GM19467 (cell line): ENCODE measurements around the gene SDK2.
A peak's percentile ranks its signal among the peaks of the same experiment; 100 is the strongest.

ENCODE experiments used
- ATAC-seq: cut with Tn5 transposase; IDR thresholded peaks from one replicate; pipeline ENCODE4 v1.9.1; 2021; ENCODE audit warnings: mild to moderate bottlenecking, moderate library complexity; ENCODE audit not compliant: unreplicated experiment

The SDK2 gene

GRCh38 chr17:73379826-73380225 is 264.4 kb downstream of the SDK2 start:
- ATAC-seq, result no peak

GRCh38 chr17:73378974-73379470 is 265.2 kb downstream of the SDK2 start:
- no peak for ATAC-seq

GRCh38 chr17:73376636-73377035 is 267.6 kb downstream of the SDK2 start:
- no peak for ATAC-seq

- no peak for ATAC-seq
Observed at GRCh38 chr17:73376152-73376551, 268.1 kb downstream of the SDK2 start.

GRCh38 chr17:73371836-73372235 is 272.4 kb downstream of the SDK2 start:
- no peak for ATAC-seq

- ATAC-seq, result no peak
Observed at GRCh38 chr17:73371285-73371684, 273.0 kb downstream of the SDK2 start.

GRCh38 chr17:73369817-73370490 is 274.3 kb downstream of the SDK2 start:
- peak; percentile 53 for ATAC-seq

GRCh38 chr17:73369111-73369521 is 275.1 kb downstream of the SDK2 start:
- no peak for ATAC-seq

GRCh38 chr17:73368085-73368631 is 276.1 kb downstream of the SDK2 start:
- ATAC-seq, result no peak

- no peak for ATAC-seq
Observed at GRCh38 chr17:73365906-73366623, 278.2 kb downstream of the SDK2 start.

- ATAC-seq, result no peak
Observed at GRCh38 chr17:73365301-73365874, 278.9 kb downstream of the SDK2 start.

- ATAC-seq, result no peak
Observed at GRCh38 chr17:73364155-73364522, 280.1 kb downstream of the SDK2 start.

- ATAC-seq, result no peak
Observed at GRCh38 chr17:73363442-73364154, 280.6 kb downstream of the SDK2 start.

- ATAC-seq, result no peak
Observed at GRCh38 chr17:73362697-73363096, 281.5 kb downstream of the SDK2 start.

GRCh38 chr17:73360961-73361761 is 283.1 kb downstream of the SDK2 start:
- no peak for ATAC-seq

GRCh38 chr17:73359987-73360410 is 284.2 kb downstream of the SDK2 start:
- ATAC-seq, result no peak

GRCh38 chr17:73359352-73359751 is 284.9 kb downstream of the SDK2 start:
- ATAC-seq, result no peak

GRCh38 chr17:73358668-73359067 is 285.6 kb downstream of the SDK2 start:
- no peak for ATAC-seq

GRCh38 chr17:73357981-73358380 is 286.3 kb downstream of the SDK2 start:
- no peak for ATAC-seq

GRCh38 chr17:73357318-73357717 is 286.9 kb downstream of the SDK2 start:
- no peak for ATAC-seq
